Cortex of kidney (tissue), 1 donor: ENCODE measurements around the gene SLIT3.
"Not testable (repeated sequence)": the region's sequence is repeated elsewhere in the genome, so short reads cannot be mapped to it uniquely, and the experiment has no call there.

Source experiments
- DNase-seq: peaks from one replicate; lab custom pipeline; 2025; lab: John Stamatoyannopoulos, UW

The SLIT3 gene

DNA sequence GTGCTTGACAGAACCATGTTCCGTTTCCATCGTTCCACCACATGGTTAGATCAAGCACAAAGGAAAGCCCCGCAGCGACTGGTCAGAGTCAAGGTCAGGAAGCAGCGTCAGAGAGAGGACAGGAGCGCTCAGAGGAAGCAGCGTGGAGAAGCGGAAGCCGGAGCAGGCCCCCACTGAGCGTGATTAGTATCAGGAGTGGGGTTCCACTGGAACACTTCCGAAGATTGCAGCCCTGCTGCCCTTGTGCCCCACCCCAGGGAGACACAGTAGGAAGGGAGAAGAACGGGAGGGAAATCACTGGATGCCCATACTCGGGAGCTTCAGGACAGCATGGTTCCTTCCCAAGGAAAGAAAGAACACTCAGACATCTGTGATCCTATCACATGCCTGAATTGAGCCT is 532.8 kb downstream of the SLIT3 start:
- DNase-seq, result no peak

DNA sequence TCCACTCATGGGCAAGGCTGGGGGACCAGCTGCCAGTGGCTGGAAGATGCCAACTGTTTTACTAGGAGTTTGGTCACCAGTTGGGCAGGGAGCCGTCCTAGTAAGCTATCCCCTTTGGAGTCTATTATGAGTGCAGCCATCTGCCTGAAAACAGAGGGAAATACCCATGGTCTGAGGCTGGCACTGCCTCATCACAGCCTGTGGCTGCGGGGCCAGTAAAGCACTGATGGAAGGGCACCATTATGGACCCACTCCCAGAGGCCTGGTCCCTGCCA is 534.6 kb downstream of the SLIT3 start:
- DNase-seq, result no peak

DNA sequence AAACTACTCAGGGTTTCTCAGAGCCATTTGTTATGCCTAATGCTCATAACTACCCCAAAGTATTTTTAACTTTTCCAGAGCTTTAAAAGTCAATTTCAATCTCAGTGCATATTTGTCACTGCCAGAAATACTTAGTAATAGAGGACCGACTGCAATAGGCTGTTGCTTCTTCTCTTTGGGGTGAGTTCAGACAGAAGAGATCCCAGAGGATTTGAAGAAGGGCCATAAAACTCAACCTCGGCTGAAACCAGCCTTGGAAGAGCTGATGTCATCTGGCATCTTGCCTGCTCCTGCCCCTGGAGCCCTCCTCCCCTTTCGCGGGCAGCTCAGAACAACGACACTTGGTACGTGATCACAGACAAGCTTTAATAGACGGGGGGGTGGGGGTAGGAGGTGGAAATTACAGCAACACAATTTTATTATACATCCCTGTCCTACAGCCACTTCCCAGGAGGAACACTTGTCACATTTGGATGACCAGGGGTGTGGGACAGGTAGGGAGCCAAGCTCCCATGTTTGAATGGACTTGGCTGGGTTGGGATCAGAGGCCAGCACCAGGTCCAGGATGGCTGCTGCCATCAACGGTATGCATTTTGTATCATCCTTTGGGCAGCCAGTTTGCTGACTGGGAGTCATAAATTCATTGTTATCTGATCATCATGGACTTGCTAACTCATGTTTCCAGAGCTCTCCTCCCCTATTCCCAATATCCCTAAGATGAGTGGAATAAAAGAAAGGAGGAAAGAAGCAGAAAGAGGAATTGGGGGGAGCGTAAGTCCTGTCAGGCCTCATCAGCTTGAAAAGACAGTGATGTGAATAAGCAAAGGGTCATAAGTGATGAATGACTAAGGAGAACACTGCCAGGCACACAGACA is 535.2 kb downstream of the SLIT3 start:
- no peak for DNase-seq

GRCh38 chr5:168765086-168765550 is 535.8 kb downstream of the SLIT3 start:
- DNase-seq, result no peak

DNA sequence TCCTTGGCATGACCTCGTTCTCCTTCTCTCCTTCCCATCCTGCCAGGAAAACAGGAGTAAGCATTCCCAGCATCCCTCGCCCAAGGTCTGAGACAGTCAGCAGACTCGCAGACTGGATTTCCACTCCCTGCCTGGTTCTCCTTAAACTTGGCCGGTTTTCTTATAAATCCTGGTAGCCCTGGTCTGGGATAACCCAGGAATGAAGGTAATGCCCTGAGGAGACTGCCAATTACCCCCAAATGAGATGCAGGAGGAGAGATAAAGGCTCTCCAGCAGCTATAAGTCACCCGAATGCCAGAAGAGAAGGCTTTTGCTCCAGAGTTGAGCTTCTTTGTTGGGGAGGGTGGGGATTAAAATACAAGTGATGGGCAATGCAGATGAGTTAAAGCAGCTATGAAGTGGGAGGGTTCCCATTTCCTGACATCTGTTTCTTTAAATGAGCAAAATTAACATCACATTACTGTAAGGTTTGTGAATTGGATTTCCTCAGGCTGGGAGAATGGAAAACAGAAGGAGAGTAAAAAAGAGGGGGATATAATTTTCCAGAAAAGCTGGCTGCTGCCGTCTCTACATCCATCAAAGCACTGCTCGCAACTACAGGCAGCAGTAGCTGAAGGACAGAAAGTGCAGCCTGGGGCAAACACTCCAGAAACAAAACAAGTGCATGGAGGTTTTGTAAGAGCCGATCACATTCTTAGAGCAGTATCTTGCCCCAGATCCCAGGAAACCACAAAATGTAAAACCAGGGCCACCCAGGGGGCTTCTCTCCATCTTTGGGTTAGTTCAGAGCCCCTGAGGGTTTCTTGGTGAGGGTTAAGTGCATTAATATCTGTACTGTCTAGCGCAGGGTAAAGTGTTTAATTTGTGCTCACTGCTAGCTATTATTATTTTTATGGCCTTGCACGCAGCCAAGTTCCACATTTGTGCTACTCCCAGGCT is 544.2 kb downstream of the SLIT3 start:
- DNase-seq, result no peak

GRCh38 chr5:168755548-168756093 is 545.3 kb downstream of the SLIT3 start:
- no peak for DNase-seq

GRCh38 chr5:168753691-168754254 is 547.2 kb downstream of the SLIT3 start:
- DNase-seq, result no peak

GRCh38 chr5:168752416-168753190 is 548.3 kb downstream of the SLIT3 start:
- DNase-seq, result no peak

- no peak for DNase-seq
Measured at GRCh38 chr5:168752012-168752411, 548.9 kb downstream of the SLIT3 start.

- no peak for DNase-seq
Measured at GRCh38 chr5:168750926-168751325, 550.0 kb downstream of the SLIT3 start.

DNA sequence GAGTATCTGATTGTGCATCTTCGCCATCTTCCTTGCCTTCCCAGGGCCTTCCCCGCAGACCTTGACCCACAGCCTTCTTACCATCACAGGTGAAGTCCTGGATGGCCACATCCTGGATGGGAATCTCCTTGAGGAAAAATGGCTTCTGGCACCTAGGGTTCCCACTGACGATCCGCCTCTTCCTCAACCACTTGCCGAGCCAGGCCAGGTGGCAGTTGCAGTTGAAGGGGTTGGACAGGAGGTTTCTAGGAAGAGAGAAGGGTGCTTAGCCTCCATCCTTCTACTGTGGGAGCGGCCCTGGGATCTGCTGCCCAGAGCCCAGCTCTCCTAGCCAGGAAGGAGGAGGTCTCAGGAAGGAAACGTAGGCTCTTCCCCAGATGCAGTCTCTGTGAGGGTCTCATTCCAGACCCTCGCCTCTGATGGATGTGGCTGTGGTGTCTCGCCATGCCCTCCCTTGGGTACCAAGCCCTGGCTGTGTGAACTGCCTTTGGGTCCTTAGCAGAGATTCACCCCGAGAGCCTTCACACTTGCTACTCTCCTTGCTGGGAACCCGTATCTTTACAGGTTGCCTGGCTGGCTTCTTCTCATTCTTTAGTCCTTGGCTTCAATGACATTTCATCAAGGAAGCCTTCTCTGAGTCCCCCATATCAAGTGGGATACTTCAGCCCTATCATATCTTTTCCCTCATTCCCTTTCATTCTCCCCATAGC is 551.4 kb downstream of the SLIT3 start:
- DNase-seq, result no peak

DNA sequence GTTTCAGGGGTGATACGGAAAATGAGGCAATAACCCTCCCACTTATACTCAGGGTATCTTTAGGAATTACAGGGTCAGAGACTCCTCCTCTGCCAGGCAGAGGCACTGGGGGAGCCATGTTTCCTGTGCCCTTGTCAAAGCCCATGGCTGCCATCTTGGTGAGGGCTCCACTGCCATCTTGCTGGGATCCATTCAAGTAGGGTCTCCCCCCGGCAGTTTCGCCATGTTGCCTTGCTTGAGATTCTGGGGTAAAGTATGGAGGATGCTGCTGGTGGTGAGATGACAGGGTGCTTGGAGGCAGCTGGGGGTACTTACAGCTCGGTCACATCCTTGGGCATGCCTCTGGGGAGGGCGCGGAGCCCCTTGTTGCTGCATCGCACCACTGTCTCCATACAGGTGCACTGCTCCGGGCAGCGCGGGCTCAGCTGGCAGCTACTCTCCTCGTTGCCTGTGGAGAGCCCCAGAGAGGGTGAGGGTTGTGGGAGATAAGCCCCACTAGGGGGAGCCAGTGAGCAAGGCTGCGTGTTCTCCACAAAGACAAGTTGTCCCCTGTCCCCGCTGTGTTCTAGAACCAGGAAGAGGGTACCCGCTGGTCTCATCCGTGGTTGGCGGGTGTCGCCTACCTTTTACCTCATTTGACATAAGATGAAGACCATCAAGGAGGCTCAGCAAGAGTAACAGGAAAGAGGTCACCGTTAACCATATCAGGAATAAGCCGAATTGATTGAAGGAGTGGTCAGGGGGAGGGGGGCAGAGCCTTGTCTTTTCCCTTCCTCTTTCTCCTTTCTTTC is 552.8 kb downstream of the SLIT3 start:
- no peak for DNase-seq

DNA sequence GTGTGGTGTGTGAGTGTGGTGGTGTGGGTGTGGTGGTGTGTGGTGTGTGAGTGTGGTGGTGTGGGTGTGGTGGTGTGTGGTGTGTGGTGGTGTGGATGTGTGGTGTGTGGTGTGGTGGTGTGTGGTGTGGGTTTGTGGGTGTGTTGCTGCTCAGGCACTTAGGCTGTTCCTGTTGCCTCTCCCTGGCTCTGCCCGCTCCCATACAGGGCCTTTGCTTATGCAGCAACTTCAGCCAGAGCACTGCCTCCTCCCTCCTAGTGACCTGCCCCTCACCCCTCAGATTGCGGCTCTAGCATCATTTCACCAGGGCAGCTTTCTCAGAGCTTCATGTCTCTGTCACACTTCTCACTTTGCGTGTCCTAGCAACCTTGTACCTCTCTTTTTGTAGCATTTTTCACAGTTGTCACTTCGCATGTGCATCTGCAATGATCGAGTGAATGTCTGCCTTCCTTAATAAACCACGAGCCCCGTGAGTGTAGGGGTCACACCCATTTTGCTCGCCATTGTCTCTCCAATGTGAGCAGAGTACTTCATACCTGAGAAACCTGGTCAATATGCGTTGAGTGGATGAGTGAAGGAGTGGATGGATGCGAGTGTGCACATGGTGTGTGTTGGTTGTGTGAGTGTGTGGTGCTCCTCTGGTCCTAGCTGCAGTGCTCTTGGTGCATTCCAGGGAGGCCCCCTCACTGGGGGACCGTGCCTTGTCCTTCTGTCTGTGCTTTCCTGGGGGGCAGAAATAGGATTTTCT is 553.9 kb downstream of the SLIT3 start:
- DNase-seq, result no peak

- not testable (repeated sequence) for DNase-seq
Measured at GRCh38 chr5:168746126-168746892, 554.6 kb downstream of the SLIT3 start.

DNA sequence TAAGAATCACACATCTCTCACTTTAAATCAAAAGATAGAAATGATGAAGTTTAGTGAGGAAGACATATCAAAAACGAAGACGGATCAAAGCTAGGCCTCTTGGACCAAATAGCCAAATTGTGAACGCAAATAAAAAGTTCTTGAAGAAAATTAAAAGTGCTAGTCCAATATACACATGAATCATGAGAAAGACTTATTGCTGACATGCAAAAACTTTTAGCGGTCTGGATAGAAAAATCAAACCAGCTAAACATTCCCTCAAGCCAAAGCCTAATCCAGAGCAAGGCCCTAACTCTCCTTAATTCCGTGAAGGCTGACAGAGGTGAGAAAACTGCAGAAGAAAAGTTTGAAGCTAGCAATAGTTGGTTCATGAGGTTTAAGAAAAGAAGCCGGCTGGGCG is 557.3 kb downstream of the SLIT3 start:
- DNase-seq, result no peak

DNA sequence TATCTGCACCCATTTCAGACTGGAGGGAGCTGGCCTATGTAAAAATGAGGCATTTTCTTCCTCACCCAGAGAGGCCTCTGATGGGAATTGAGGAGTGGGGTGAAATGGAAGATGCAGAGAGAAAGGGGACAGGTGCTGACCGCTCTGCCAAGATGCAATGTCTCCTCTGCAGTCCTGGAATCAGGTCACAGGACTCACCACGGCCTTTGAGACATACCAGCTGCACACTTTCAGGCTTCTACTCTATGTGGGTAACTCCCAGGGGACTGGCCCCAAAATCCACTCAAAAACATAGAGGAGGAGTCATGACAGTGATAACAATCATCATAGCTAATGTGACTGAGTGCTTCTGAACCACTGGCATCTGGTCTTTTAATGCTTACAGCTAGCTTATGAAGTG is 558.6 kb downstream of the SLIT3 start:
- DNase-seq, result not testable (repeated sequence)

- DNase-seq, result no peak
Measured at GRCh38 chr5:168740811-168741213, 560.1 kb downstream of the SLIT3 start.

DNA sequence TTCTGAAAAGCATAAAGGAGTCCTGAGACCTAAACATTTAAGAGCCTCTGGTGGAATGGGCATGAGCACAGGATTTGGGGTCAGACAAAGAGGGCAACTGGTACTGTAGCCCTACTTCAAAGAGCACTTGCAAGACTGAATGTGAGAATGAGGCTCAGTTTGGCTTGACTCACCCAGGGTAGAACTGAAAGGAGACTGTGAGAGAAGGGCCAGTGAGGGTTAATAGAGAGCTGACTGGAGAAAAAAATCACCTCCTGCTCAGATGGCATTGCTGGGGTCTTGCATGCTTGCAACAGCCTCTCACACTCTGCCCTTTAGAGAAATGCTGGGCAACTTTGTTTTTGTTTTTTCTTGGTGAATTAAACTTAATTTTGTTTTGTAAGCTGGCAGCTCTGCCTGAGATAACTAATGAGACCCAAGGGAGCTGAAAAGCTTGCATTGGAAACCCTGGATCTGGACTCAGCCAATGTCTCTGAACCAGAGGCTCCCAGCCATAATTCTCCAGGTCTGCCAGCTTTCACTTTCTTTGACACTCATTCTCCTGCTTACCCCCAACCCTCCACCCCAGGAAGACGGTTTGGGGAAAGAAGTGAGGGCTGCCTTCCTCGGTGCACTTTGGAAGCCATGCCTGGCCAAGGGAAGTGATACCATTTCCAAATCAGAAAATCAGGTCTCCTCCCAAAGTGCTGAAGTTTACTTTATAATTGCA is 560.7 kb downstream of the SLIT3 start:
- no peak for DNase-seq
